ENCODE measurements around the gene POLA1.

DNA sequence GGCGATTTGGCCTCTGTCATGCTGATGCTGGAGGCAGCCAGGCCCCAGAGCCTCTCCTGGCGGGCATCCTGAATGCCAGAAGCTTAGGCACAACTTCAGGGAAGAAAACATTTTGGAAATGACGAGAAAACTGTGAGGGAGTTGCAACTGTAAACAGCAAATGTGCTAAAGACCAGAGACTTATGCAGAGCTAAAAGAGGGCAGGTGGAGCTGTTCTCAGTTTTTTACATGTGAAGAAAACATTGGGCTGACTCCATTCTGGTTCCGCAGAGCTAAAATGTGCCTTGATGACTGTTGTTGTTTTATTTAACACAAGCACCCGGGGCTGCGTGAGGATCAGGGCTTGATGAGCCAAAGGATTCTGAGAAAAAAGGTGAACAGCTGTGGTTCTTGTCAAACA is 332.9 kb downstream of the POLA1 start:
- TF ChIP-seq, protein P1, sequence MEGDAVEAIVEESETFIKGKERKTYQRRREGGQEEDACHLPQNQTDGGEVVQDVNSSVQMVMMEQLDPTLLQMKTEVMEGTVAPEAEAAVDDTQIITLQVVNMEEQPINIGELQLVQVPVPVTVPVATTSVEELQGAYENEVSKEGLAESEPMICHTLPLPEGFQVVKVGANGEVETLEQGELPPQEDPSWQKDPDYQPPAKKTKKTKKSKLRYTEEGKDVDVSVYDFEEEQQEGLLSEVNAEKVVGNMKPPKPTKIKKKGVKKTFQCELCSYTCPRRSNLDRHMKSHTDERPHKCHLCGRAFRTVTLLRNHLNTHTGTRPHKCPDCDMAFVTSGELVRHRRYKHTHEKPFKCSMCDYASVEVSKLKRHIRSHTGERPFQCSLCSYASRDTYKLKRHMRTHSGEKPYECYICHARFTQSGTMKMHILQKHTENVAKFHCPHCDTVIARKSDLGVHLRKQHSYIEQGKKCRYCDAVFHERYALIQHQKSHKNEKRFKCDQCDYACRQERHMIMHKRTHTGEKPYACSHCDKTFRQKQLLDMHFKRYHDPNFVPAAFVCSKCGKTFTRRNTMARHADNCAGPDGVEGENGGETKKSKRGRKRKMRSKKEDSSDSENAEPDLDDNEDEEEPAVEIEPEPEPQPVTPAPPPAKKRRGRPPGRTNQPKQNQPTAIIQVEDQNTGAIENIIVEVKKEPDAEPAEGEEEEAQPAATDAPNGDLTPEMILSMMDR (IDR thresholded peaks at IDR 0.05): no peak
- TF ChIP-seq POLR2A (IDR thresholded peaks at IDR 0.05): no peak

All from testis (tissue), 2 donors.